Upper lobe of left lung (tissue), 4 donors: Measurements from ENCODE around the gene OBSCN.

Experiments
- CTCF ChIP-seq, 6 experiments: fragments of 450-650 bp in 4 of 6; fragments of 200-600 bp in 2 of 6; sonication (generic) in 2 of 6; IDR thresholded peaks; one replicate each; pipeline ENCODE4 v1.5.1; 2016 to 2019; ENCODE audit warnings: antibody characterized with exemption in 6 of 6
- EP300 ChIP-seq, 4 donors: sonication (generic); formaldehyde crosslinking; IDR thresholded peaks; one replicate each; pipeline ENCODE4 v1.5.1; 2017; ENCODE audit warnings: antibody characterized with exemption in 4 of 4, control low read depth in 2 of 4
- POLR2A ChIP-seq, 4 donors: fragments of 450-650 bp; IDR thresholded peaks; one replicate each; pipeline ENCODE4 v1.5.1; 2016 to 2017; ENCODE audit warnings: antibody characterized with exemption in 4 of 4, mild to moderate bottlenecking in 2 of 4
- POLR2AphosphoS5 ChIP-seq, 2 donors: sonication (generic); formaldehyde crosslinking; IDR thresholded peaks; one replicate each; pipeline ENCODE4 v1.5.1; 2017; ENCODE audit warnings: antibody characterized with exemption in 2 of 2

GRCh38 chr1:228344631-228345072, 136.8 kb downstream of the OBSCN start:
- TF ChIP-seq POLR2A (IDR thresholded peaks at IDR 0.05) = no peak
- no peak for TF ChIP-seq CTCF (IDR thresholded peaks at IDR 0.05)
- TF ChIP-seq EP300 (IDR thresholded peaks at IDR 0.05) = no peak
- no peak for TF ChIP-seq POLR2AphosphoS5 (IDR thresholded peaks at IDR 0.05)
